Thymus (tissue), 11 donors: Measurements from ENCODE around the gene NFATC3. TPM values are rescaled to one million over a fixed set of nuclear protein-coding genes. Genes with fewer than 3 reads are reported as not detected.
"Not testable (repeated sequence)": the region's sequence is repeated elsewhere in the genome, so short reads cannot be mapped to it uniquely, and the experiment has no call there.

Experiments used
- DNase-seq, 9 donors: peaks; one replicate each; pipeline ENCODE4 v3.0.0-alpha.2; 2013; ENCODE audit warnings: low spot score in 9 of 9, low read depth in 6 of 9, missing footprints in 1 of 9
- H3K27ac ChIP-seq, 2 donors: one replicate each; pipeline ENCODE4 v1.5.1; 2013; ENCODE audit warnings: control low read depth in 1 of 2, low read depth in 1 of 2, low read length in 1 of 2, mild to moderate bottlenecking in 1 of 2, moderate library complexity in 1 of 2
- H3K27me3 ChIP-seq, 2 donors: one replicate each; pipeline ENCODE4 v1.5.1; 2013; ENCODE audit warnings: low read length in 1 of 2; ENCODE audit not compliant: control insufficient read depth in 2 of 2, insufficient read depth in 1 of 2
- H3K36me3 ChIP-seq, 2 donors: one replicate each; pipeline ENCODE4 v1.5.1; 2013; ENCODE audit warnings: low read length in 1 of 2, mild to moderate bottlenecking in 1 of 2, moderate library complexity in 1 of 2; ENCODE audit not compliant: control insufficient read depth in 2 of 2, insufficient read depth in 2 of 2
- H3K4me1 ChIP-seq, 2 donors: one replicate each; pipeline ENCODE4 v1.5.1; 2013; ENCODE audit warnings: low read length in 2 of 2; ENCODE audit not compliant: control insufficient read depth in 2 of 2, insufficient read depth in 2 of 2
- H3K4me3 ChIP-seq, 2 donors: one replicate each; pipeline ENCODE4 v1.5.1; 2013; ENCODE audit warnings: low read length in 2 of 2, control low read depth in 1 of 2, mild to moderate bottlenecking in 1 of 2
- H3K9me3 ChIP-seq, 2 donors: one replicate each; pipeline ENCODE4 v1.5.1; 2013; ENCODE audit warnings: low read length in 1 of 2, mild to moderate bottlenecking in 1 of 2; ENCODE audit not compliant: control insufficient read depth in 2 of 2, insufficient read depth in 1 of 2
- WGBS: extraction: QIAGEN DNeasy Blood & Tissue Kit; methylation state at CpG from one replicate; pipeline ENCODE4 v1.1.7; 2013; 5-methylcytosine and 5-hydroxymethylcytosine counted together
- polyA plus RNA-seq: library from polyadenylated mRNA; stranded (reverse); fragments of 200-250 nt; gene quantifications from one replicate; pipeline ENCODE4 v1.2.3, GENCODE V29; 2013
- total RNA-seq: library from RNA; stranded (reverse); fragments of 120-200 nt; gene quantifications from one replicate; pipeline ENCODE4 v1.2.4, GENCODE V29; 2013
- donor health status: healthy.

The NFATC3 gene
- total and polyA plus RNA-seq, 2 donors = 37.4 to 149 TPM

DNA sequence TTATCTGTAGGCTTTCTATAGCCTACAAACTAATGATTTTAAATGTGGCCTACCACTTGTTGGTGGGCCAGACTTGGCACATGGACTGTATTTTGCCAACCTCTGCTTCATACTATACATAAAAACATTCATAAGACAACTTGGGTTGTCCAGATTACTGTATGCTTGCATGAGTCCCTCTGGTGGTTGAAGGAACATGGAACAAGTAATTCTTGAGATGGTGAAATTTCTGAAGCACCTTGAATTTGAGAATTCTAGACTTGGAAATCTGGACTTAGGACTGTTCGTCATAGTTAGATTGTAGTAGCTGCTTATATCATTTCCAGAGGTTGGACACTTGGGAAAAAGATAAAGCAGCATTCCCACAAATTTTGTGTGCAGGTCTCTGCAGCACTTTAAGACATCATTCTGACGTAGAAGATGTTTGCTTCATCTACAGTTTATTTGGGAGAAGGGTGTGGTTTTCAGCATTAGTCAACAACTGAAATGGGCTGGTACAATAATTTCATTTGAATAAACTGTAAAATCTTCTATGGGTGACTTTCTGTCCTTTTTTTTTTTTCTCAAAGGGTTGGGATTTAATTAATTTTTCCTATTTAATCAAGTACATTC, 31.2 kb downstream of the NFATC3 start:
- peak overlapping the region; percentile 14 to 68 for H3K27ac ChIP-seq
- H3K4me1 ChIP-seq = peaks cover 40 to 55% of the 10 kb centered on the region in 2 donors
- 92% methylated on average over 2 of the region's 2 CpGs for WGBS
- H3K9me3 ChIP-seq = peaks cover 0 to 3% of the 10 kb centered on the region in 2 donors
- no peaks in the 10 kb centered on the region for H3K27me3 ChIP-seq
- peaks cover 5 to 23% of the 10 kb centered on the region in 2 donors for H3K36me3 ChIP-seq
- DNase-seq = peak in 2 of 9 donors; percentile 35 to 65
- peak overlapping the region in 1 of 2 donors; percentile 24 for H3K4me3 ChIP-seq

DNA sequence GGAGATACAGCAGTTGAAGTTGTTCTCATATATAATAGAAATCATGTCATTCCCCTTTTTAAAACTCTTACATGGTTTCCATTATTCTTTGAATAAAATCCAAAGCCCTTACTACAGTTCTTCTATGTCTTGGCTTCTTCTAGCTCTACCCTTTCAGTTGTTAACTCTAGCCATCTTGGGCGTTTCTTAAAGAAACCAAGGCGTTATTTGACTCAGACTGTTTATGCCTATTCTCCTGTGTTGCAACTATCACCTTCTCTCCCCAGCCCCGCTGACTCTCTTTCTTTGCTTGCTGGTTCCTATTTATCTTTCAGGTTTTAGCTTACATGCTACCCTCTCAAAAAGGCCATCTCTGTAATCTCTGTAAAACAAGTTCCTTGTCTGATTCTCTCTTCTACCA, 32.7 kb downstream of the NFATC3 start:
- no peak for DNase-seq
- WGBS = 98% methylated on average over 3 of the region's 3 CpGs
- peaks cover 40 to 54% of the 10 kb centered on the region in 2 donors for H3K4me1 ChIP-seq
- H3K27me3 ChIP-seq = no peaks in the 10 kb centered on the region
- H3K27ac ChIP-seq = peak overlapping the region in 1 of 2 donors; percentile 4
- H3K9me3 ChIP-seq = peaks cover 0 to 3% of the 10 kb centered on the region in 2 donors
- H3K4me3 ChIP-seq = no peak overlapping the region
- H3K36me3 ChIP-seq = peaks cover 16 to 35% of the 10 kb centered on the region in 2 donors

- WGBS = 96% methylated on average over 13 of the region's 13 CpGs
- H3K27me3 ChIP-seq, DNase-seq, H3K27ac ChIP-seq, H3K9me3 ChIP-seq, H3K4me3 ChIP-seq: not testable (repeated sequence)
- Histone ChIP-seq H3K36me3 (peaks cover 19 to 34% of the 10 kb centered on the region in 2 donors), H3K4me1 (peaks cover 30 to 46% of the 10 kb centered on the region in 2 donors)
Measured at GRCh38 chr16:68118954-68119353, 33.8 kb downstream of the NFATC3 start.

GRCh38 chr16:68120496-68120895, 35.3 kb downstream of the NFATC3 start:
- H3K9me3 ChIP-seq, H3K4me3 ChIP-seq, DNase-seq, H3K27ac ChIP-seq, H3K27me3 ChIP-seq: not testable (repeated sequence)
- 95% methylated on average over 5 of the region's 5 CpGs for WGBS
- Histone ChIP-seq H3K36me3 (peaks cover 21 to 41% of the 10 kb centered on the region in 2 donors), H3K4me1 (peaks cover 27 to 40% of the 10 kb centered on the region in 2 donors)

DNA sequence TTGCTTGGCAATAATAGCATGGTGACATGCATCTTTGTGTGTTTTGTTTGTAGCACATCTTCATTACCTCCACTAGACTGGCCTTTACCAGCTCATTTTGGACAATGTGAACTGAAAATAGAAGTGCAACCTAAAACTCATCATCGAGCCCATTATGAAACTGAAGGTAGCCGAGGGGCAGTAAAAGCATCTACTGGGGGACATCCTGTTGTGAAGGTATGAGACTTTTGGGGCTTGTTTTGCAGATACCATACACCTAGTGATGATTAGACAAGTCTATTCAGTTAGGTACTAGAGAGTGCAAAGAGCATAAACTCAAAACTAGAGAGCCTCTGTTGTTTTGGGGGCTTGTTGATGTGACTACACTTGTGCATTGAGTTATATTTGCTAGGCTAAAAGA, 41.2 kb downstream of the NFATC3 start:
- peaks cover 7 to 24% of the 10 kb centered on the region in 2 donors for H3K4me1 ChIP-seq

GRCh38 chr16:68128577-68129305, 43.6 kb downstream of the NFATC3 start:
- no peaks in the 10 kb centered on the region for H3K27me3 ChIP-seq
- peaks cover 4 to 19% of the 10 kb centered on the region in 2 donors for H3K4me1 ChIP-seq
- DNase-seq = no peak
- H3K36me3 ChIP-seq = peaks cover 26 to 70% of the 10 kb centered on the region in 2 donors
- 95% methylated on average over 6 of the region's 6 CpGs for WGBS
- H3K27ac ChIP-seq = peak overlapping the region; percentile 27 to 33
- H3K9me3 ChIP-seq = no peaks in the 10 kb centered on the region
- H3K4me3 ChIP-seq = no peak overlapping the region

More for the DNA sequence above, 41.2 kb downstream of the NFATC3 start:
- H3K27me3 ChIP-seq = no peaks in the 10 kb centered on the region
- peaks cover 39 to 68% of the 10 kb centered on the region in 2 donors for H3K36me3 ChIP-seq
- 93% methylated on average over 2 of the region's 2 CpGs for WGBS
- no peak for DNase-seq
- no peaks in the 10 kb centered on the region for H3K9me3 ChIP-seq
- no peak overlapping the region for H3K27ac ChIP-seq
- H3K4me3 ChIP-seq = no peak overlapping the region

- Histone ChIP-seq H3K4me3 (no peak overlapping the region), H3K4me1 (peaks cover 4 to 19% of the 10 kb centered on the region in 2 donors), H3K27ac (no peak overlapping the region), H3K36me3 (peaks cover 29 to 74% of the 10 kb centered on the region in 2 donors), H3K9me3 (no peaks in the 10 kb centered on the region), H3K27me3 (no peaks in the 10 kb centered on the region)
- 93% methylated on average over 3 of the region's 3 CpGs for WGBS
- no peak for DNase-seq
Measured at GRCh38 chr16:68130520-68130919, 45.4 kb downstream of the NFATC3 start.

DNA sequence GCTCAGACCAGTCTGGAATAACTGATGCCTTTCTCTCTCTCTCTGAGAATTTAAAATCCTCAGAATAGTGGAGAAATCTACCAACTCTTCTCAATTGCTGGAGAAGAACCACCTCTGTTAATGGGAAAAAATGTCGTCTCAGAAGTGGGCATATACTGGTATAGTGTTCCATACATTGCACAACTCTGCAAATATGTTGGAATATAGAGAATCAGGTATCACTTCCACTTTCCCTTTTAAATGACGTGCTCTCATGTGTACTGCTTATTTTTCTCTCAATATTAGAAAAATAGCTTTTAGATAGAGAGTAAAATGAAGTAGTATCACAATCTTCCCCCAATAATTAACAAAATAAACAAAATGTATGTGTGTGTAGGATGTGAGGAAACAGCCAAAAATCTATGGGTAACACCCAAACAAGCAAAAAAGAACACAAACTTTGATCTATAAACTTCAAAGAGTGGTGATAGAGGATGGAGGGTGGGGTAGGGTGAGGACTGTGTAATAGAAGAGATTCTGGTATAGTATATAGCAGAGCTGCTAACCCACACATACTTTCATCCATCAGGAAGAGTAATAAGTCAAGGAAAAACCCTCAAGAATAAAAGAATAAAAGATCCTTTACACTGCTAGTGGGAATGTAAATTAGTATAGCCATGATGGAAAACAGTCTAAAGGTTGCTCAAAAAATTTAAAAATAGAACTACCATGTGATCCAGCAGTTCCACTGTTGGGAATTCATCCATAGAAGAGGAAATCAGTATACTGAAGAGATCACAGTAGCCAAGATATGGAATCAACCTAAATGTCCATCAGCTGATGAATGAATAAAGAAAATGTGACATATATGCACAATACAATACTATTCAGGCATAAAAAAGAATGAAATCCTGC, 46.9 kb downstream of the NFATC3 start:
- DNase-seq = peak in 1 of 9 donors; percentile 39
- Histone ChIP-seq H3K36me3 (peaks cover 24 to 74% of the 10 kb centered on the region in 2 donors), H3K4me1 (peaks cover 4 to 19% of the 10 kb centered on the region in 2 donors), H3K4me3 (no peak overlapping the region), H3K9me3 (no peaks in the 10 kb centered on the region), H3K27ac (peak overlapping the region in 1 of 2 donors; percentile 31), H3K27me3 (no peaks in the 10 kb centered on the region)
- WGBS = 88% methylated on average over 2 of the region's 2 CpGs
